Measurements from ENCODE around the gene APOH. TPM values are rescaled to one million over a fixed set of nuclear protein-coding genes. Genes with fewer than 3 reads are reported as not detected.

APOH gene
- total and polyA plus RNA-seq, 2 of the 13 experiments (the other 11 are each of a cell fraction or from before 2014, with no cell fraction given) = 4,846 to 5,748 TPM

- TF ChIP-seq ZBTB43 (CRISPR knock-in tag; conservative IDR thresholded peaks at IDR 0.05) (0 out of 2 replicates have a peak, but pooled peaks have one; percentile 29), CEBPG (CRISPR knock-in tag; IDR thresholded peaks at IDR 0.05) (peak; percentile 46; the same call in 1 of the 2 replicates), RAD21 (CRISPR knock-in tag; IDR thresholded peaks at IDR 0.05) (peak; percentile 92), PHF21A (CRISPR knock-in tag; IDR thresholded peaks at IDR 0.05) (no peak), THAP11 (CRISPR knock-in tag; IDR thresholded peaks at IDR 0.05) (peak; percentile 40; the same call in 1 of the 2 replicates), NFKB2 (CRISPR knock-in tag; IDR thresholded peaks at IDR 0.05; ENCODE audit: borderline replicate concordance) (no peak), ELF1 (CRISPR knock-in tag; IDR thresholded peaks at IDR 0.05) (peak; percentile 88), ZNF337 (CRISPR knock-in tag; IDR thresholded peaks at IDR 0.05; ENCODE audit: borderline replicate concordance, low read depth) (no peak), PPARG (CRISPR knock-in tag; conservative IDR thresholded peaks at IDR 0.05) (peak; percentile 58; the same call in 1 of the 2 replicates), ZNF460 (CRISPR knock-in tag; IDR thresholded peaks at IDR 0.05; ENCODE audit: borderline replicate concordance) (no peak), GATAD2A (CRISPR knock-in tag; IDR thresholded peaks at IDR 0.05) (peak; percentile 77), NKX3-1 (CRISPR knock-in tag; IDR thresholded peaks at IDR 0.05) (no peak), GABPB1 (CRISPR knock-in tag; IDR thresholded peaks at IDR 0.05) (peak; percentile 38; the same call in 1 of the 2 replicates), ZNF350 (CRISPR knock-in tag; IDR thresholded peaks at IDR 0.05; ENCODE audit: borderline replicate concordance, low read depth) (no peak), HOMEZ (CRISPR knock-in tag; IDR thresholded peaks at IDR 0.05; ENCODE audit: low read depth) (peak; percentile 50; the same call in 1 of the 2 replicates), MIXL1 (CRISPR knock-in tag; IDR thresholded peaks at IDR 0.05) (peak; percentile 87), FOSL2 (CRISPR knock-in tag; IDR thresholded peaks at IDR 0.05) (0 out of 2 replicates have a peak, but pooled peaks have one; percentile 10), KLF16 (CRISPR knock-in tag; IDR thresholded peaks at IDR 0.05) (peak in 1 of 2 experiments; percentile 37; a peak in 1 of 4 replicates), ZNF75D (CRISPR knock-in tag; IDR thresholded peaks at IDR 0.05; ENCODE audit: borderline replicate concordance) (no peak), TOPORS (CRISPR knock-in tag; IDR thresholded peaks at IDR 0.05) (0 out of 2 replicates have a peak, but pooled peaks have one; percentile 35)
- TF ChIP-seq, protein P1, sequence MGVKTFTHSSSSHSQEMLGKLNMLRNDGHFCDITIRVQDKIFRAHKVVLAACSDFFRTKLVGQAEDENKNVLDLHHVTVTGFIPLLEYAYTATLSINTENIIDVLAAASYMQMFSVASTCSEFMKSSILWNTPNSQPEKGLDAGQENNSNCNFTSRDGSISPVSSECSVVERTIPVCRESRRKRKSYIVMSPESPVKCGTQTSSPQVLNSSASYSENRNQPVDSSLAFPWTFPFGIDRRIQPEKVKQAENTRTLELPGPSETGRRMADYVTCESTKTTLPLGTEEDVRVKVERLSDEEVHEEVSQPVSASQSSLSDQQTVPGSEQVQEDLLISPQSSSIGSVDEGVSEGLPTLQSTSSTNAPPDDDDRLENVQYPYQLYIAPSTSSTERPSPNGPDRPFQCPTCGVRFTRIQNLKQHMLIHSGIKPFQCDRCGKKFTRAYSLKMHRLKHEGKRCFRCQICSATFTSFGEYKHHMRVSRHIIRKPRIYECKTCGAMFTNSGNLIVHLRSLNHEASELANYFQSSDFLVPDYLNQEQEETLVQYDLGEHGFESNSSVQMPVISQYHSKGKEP (CRISPR knock-in tag; IDR thresholded peaks at IDR 0.05) = no peak
- TF ChIP-seq, protein P2, sequence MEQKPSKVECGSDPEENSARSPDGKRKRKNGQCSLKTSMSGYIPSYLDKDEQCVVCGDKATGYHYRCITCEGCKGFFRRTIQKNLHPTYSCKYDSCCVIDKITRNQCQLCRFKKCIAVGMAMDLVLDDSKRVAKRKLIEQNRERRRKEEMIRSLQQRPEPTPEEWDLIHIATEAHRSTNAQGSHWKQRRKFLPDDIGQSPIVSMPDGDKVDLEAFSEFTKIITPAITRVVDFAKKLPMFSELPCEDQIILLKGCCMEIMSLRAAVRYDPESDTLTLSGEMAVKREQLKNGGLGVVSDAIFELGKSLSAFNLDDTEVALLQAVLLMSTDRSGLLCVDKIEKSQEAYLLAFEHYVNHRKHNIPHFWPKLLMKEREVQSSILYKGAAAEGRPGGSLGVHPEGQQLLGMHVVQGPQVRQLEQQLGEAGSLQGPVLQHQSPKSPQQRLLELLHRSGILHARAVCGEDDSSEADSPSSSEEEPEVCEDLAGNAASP (CRISPR knock-in tag; IDR thresholded peaks at IDR 0.05; ENCODE audit: borderline replicate concordance) = 0 out of 2 replicates have a peak, but pooled peaks have one; percentile 50
- TF ChIP-seq, protein P3, sequence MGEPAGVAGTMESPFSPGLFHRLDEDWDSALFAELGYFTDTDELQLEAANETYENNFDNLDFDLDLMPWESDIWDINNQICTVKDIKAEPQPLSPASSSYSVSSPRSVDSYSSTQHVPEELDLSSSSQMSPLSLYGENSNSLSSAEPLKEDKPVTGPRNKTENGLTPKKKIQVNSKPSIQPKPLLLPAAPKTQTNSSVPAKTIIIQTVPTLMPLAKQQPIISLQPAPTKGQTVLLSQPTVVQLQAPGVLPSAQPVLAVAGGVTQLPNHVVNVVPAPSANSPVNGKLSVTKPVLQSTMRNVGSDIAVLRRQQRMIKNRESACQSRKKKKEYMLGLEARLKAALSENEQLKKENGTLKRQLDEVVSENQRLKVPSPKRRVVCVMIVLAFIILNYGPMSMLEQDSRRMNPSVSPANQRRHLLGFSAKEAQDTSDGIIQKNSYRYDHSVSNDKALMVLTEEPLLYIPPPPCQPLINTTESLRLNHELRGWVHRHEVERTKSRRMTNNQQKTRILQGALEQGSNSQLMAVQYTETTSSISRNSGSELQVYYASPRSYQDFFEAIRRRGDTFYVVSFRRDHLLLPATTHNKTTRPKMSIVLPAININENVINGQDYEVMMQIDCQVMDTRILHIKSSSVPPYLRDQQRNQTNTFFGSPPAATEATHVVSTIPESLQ (CRISPR knock-in tag; conservative IDR thresholded peaks at IDR 0.05) = peak; percentile 80; the same call in 1 of the 2 replicates
Observed at GRCh38 chr17:66255112-66255511, 25.9 kb upstream of the APOH start (continued).

All from HepG2 (cell line).